Smooth muscle cell (in vitro differentiated cells): Measurements from ENCODE around the gene TXNDC15. TPM values are rescaled to one million over a fixed set of nuclear protein-coding genes. Genes with fewer than 3 reads are reported as not detected.
A peak's percentile ranks its signal among the peaks of the same experiment; 100 is the strongest.

Experiments
- DNase-seq: peaks from one replicate; lab custom pipeline; 2025; ENCODE audit not compliant: unreplicated experiment; lab: John Stamatoyannopoulos, UW
- H2AFZ ChIP-seq: fragments of 200-600 bp; sonication (generic); 2 replicates; pipeline ENCODE4 v1.6.0; 2016; ENCODE audit warnings: antibody characterized with exemption, low read depth, mild to moderate bottlenecking
- H3F3A ChIP-seq: fragments of 200-600 bp; sonication (generic); 2 replicates; pipeline ENCODE4 v1.6.0; 2017; ENCODE audit warnings: antibody characterized with exemption, low read depth
- H3K27ac ChIP-seq: fragments of 200-600 bp; sonication (generic); 2 replicates; pipeline ENCODE4 v1.5.1; 2016; ENCODE audit warnings: low read depth, mild to moderate bottlenecking
- H3K27me3 ChIP-seq: fragments of 200-600 bp; sonication (generic); 2 replicates; pipeline ENCODE4 v1.6.1; 2016; ENCODE audit warnings: low read depth, mild to moderate bottlenecking
- H3K36me3 ChIP-seq: fragments of 200-600 bp; sonication (generic); 2 replicates; pipeline ENCODE4 v1.5.1; 2016; ENCODE audit warnings: low read depth
- H3K4me1 ChIP-seq: fragments of 200-600 bp; sonication (generic); 2 replicates; pipeline ENCODE4 v1.5.1; 2016; ENCODE audit warnings: low read depth
- H3K4me2 ChIP-seq: fragments of 200-600 bp; sonication (generic); 2 replicates; pipeline ENCODE4 v1.6.0; 2016; ENCODE audit warnings: mild to moderate bottlenecking
- H3K4me3 ChIP-seq: fragments of 200-600 bp; sonication (generic); 2 replicates; pipeline ENCODE4 v1.5.1; 2016; ENCODE audit warnings: mild to moderate bottlenecking
- H3K79me2 ChIP-seq: fragments of 200-600 bp; sonication (generic); 2 replicates; pipeline ENCODE4 v1.6.0; 2016; ENCODE audit warnings: low read depth, mild to moderate bottlenecking
- H3K9ac ChIP-seq: fragments of 200-600 bp; sonication (generic); 2 replicates; pipeline ENCODE4 v1.6.0; 2016; ENCODE audit warnings: low read depth
- H3K9me3 ChIP-seq: fragments of 200-600 bp; sonication (generic); replicated peaks from 2 replicates; pipeline ENCODE4 v1.5.1; 2016; ENCODE audit warnings: low read depth
- H4K20me1 ChIP-seq: fragments of 200-600 bp; sonication (generic); 2 replicates; pipeline ENCODE4 v1.6.0; 2016; ENCODE audit warnings: low read depth
- CTCF ChIP-seq: fragments of 200-600 bp; sonication (generic); IDR thresholded peaks from 2 replicates; pipeline ENCODE4 v1.5.1; 2017; ENCODE audit warnings: borderline replicate concordance, mild to moderate bottlenecking, antibody characterized with exemption; ENCODE audit not compliant: insufficient read depth, poor library complexity, severe bottlenecking
- WGBS: methylation state at CpG from one replicate; pipeline ENCODE4 v1.1.7; 2016; ENCODE audit warnings: low lambda C conversion rate; 5-methylcytosine and 5-hydroxymethylcytosine counted together
- polyA plus RNA-seq: library from polyadenylated mRNA; unstranded; fragments of >200 nt; fragmentation: Nextera tagmentation; extraction: Ambion mirVana; gene quantifications from 2 replicates; pipeline ENCODE4 v1.2.1, GENCODE V29; 2016
- total RNA-seq: library from RNA; depleted of rRNA; stranded (reverse); fragments of >200 nt; gene quantifications from 2 replicates; pipeline ENCODE4 v1.2.3, GENCODE V29; 2014

TXNDC15 gene
- total and polyA plus RNA-seq, 2 experiments from 2014 or later: 70.8 to 118 TPM

GRCh38 chr5:134840811-134841210 is 33.4 kb upstream of the TXNDC15 start:
- Histone ChIP-seq H3K4me3 (no peak overlapping the region), H3K27ac (no peak overlapping the region), H3F3A (peaks cover 10% of the 10 kb centered on the region), H4K20me1 (no peaks in the 10 kb centered on the region), H3K4me2 (no peak overlapping the region), H3K4me1 (no peaks in the 10 kb centered on the region), H3K9me3 (no peaks in the 10 kb centered on the region), H3K27me3 (no peaks in the 10 kb centered on the region), H2AFZ (no peak overlapping the region), H3K9ac (no peak overlapping the region), H3K36me3 (no peaks in the 10 kb centered on the region), H3K79me2 (no peaks in the 10 kb centered on the region)
- DNase-seq: no peak
- no peak for TF ChIP-seq CTCF
- WGBS: 89% methylated on average over 3 of the region's 3 CpGs

- Histone ChIP-seq H3F3A (peaks cover 17% of the 10 kb centered on the region), H3K27ac (peak overlapping the region; percentile 18), H3K36me3 (no peaks in the 10 kb centered on the region), H3K27me3 (no peaks in the 10 kb centered on the region), H3K4me1 (peaks cover 8% of the 10 kb centered on the region), H4K20me1 (peaks cover 7% of the 10 kb centered on the region), H2AFZ (no peak overlapping the region), H3K9ac (no peak overlapping the region), H3K79me2 (peaks cover 29% of the 10 kb centered on the region), H3K4me2 (no peak overlapping the region), H3K4me3 (no peak overlapping the region), H3K9me3 (no peaks in the 10 kb centered on the region)
- DNase-seq: no peak
- WGBS: 100% methylated on average over 1 of the region's 1 CpG
- TF ChIP-seq CTCF: no peak
These were observed 29.9 kb upstream of the TXNDC15 start for GRCh38 chr5:134844252-134844651.

GRCh38 chr5:134845335-134845851 is 28.8 kb upstream of the TXNDC15 start:
- peak overlapping the region; percentile 6 for H2AFZ ChIP-seq
- H3K36me3 ChIP-seq: no peaks in the 10 kb centered on the region
- peak overlapping the region; percentile 68 for H3K4me3 ChIP-seq
- 18% methylated on average over 12 of the region's 12 CpGs for WGBS
- no peaks in the 10 kb centered on the region for H3K9me3 ChIP-seq
- H3K4me2 ChIP-seq: peak overlapping the region; percentile 93
- peak overlapping the region; percentile 94 for H3K9ac ChIP-seq
- no peaks in the 10 kb centered on the region for H3K27me3 ChIP-seq
- peaks cover 19% of the 10 kb centered on the region for H4K20me1 ChIP-seq
- H3K79me2 ChIP-seq: peaks cover 40% of the 10 kb centered on the region
- DNase-seq: no peak
- no peak for TF ChIP-seq CTCF
- H3K4me1 ChIP-seq: peaks cover 8% of the 10 kb centered on the region
- peaks cover 17% of the 10 kb centered on the region for H3F3A ChIP-seq
- peak overlapping the region; percentile 94 for H3K27ac ChIP-seq
